Spinal cord (tissue), 10 donors: ENCODE results near the gene ATP5F1A. TPM values are rescaled to one million over a fixed set of nuclear protein-coding genes. Genes with fewer than 3 reads are reported as not detected.

Source experiments
- DNase-seq, 6 donors: peaks; one replicate each; pipeline versions ENCODE4 v3.0.0 to v3.0.0-alpha.2; 2013 to 2015; ENCODE audit warnings: low spot score in 6 of 6, low read depth in 4 of 6
- H3K27ac ChIP-seq: one replicate; pipeline ENCODE4 v1.5.1; 2013; ENCODE audit warnings: low read depth, low read length, control low read depth
- H3K27me3 ChIP-seq: one replicate; pipeline ENCODE4 v1.6.1; 2013; ENCODE audit warnings: low read length; ENCODE audit not compliant: control insufficient read depth, insufficient read depth
- H3K36me3 ChIP-seq: one replicate; pipeline ENCODE4 v1.6.1; 2013; ENCODE audit warnings: low read length; ENCODE audit not compliant: control insufficient read depth, insufficient read depth
- H3K4me1 ChIP-seq: one replicate; pipeline ENCODE4 v1.6.1; 2013; ENCODE audit warnings: low read length; ENCODE audit not compliant: control insufficient read depth, insufficient read depth
- H3K4me3 ChIP-seq: one replicate; pipeline ENCODE4 v1.5.1; 2013; ENCODE audit warnings: low read depth, low read length, control low read depth
- H3K9me3 ChIP-seq: one replicate; pipeline ENCODE4 v1.6.1; 2013; ENCODE audit warnings: low read length; ENCODE audit not compliant: control insufficient read depth, insufficient read depth
- WGBS: methylation state at CpG from one replicate; pipeline ENCODE4 v1.1.5; 2013; ENCODE audit warnings: missing lambda C conversion rate; ENCODE audit not compliant: insufficient coverage; 5-methylcytosine and 5-hydroxymethylcytosine counted together
- polyA plus RNA-seq, 2 donors: library from polyadenylated mRNA; unstranded; fragments of 120-200 nt; gene quantifications; one replicate each; pipeline ENCODE4 v1.2.1, GENCODE V29; 2013; ENCODE audit not compliant: insufficient read length in 2 of 2
- total RNA-seq, 2 donors: library from RNA; depleted of rRNA in 1 of 2; stranded (reverse); fragments of 120-200 nt in 1 of 2; fragments of >200 nt in 1 of 2; gene quantifications; one replicate each; pipeline versions ENCODE4 v1.2.3 to v1.2.4, GENCODE V29; 2013 to 2014
- donor health status: healthy.

The ATP5F1A gene
- total and polyA plus RNA-seq, 4 donors, result 627 to 760 (median 644) TPM

GRCh38 chr18:46080156-46080555 lies 17.9 kb downstream of the ATP5F1A start:
- no CpG with 5 or more reads among the region's 1 CpG for WGBS
- Histone ChIP-seq H3K9me3 (no peaks in the 10 kb centered on the region), H3K27ac (no peak overlapping the region), H3K4me1 (no peaks in the 10 kb centered on the region), H3K4me3 (no peak overlapping the region), H3K27me3 (no peaks in the 10 kb centered on the region), H3K36me3 (peaks cover 50% of the 10 kb centered on the region)
- DNase-seq, result no peak

DNA sequence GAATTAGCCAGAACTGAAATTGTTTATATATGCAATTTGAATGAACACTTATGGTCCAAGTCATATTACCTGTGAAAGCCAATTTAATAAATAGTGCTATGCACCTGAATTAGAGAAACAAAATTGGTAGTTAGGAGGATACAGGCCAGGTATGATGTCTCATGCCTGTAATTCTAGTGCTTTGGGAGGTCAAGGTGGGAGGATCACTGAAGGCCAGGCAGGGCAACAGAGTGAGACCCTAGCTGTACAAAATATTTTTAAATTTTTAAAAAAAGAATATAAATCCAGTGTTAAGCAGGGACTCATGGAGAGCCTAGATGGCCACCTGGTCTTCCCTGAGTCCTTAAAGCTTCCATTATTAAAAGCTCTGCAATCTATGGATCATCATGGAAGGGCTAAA lies 18.8 kb downstream of the ATP5F1A start:
- Histone ChIP-seq H3K4me3 (no peak overlapping the region), H3K27me3 (no peaks in the 10 kb centered on the region), H3K36me3 (peaks cover 45% of the 10 kb centered on the region), H3K4me1 (no peaks in the 10 kb centered on the region), H3K9me3 (no peaks in the 10 kb centered on the region), H3K27ac (no peak overlapping the region)
- DNase-seq, result no peak

DNA sequence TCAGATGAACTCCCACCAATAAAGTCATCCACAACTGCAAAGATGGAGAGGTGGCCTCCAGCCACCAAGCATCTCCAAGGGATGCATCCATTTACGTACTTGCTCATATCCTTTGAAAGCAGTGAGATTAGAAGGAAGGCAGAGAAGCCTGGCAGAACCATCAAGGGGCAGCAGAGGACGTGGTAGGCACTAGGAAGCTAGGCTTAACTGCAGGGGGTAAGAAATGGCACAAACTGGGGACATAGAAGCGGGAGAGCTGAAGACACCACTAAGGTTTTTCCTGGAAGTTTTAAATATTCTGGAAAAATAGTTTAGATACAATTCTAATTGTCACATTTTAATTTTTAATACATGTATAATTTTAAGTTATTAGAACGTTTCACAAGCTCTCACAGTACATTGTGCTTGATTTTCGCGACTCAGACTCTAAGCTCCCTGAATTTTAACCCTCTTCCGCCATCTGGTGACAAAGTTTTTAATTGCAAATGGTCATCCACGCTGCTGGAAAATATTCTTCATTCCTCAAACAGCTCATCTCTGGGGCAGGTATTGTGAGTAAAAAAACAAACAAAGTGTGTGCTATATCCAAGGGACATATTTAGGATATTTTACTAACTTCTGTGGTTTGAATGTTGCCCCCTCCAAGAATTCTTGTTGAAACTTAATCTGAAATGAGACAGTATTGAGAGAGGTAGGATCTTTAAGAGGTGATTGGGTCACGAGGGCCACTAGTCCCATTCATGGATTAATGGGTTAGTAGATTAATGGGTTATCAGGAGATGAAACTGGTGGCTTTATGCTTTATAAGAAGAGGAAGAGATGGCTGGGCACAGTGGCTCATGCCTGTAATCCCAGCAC lies 24.4 kb downstream of the ATP5F1A start:
- Histone ChIP-seq H3K27ac (no peak overlapping the region), H3K9me3 (no peaks in the 10 kb centered on the region), H3K4me1 (peaks cover 21% of the 10 kb centered on the region), H3K4me3 (no peak overlapping the region), H3K27me3 (peaks cover 6% of the 10 kb centered on the region), H3K36me3 (peaks cover 9% of the 10 kb centered on the region)
- 42% methylated on average over 2 of the region's 9 CpGs for WGBS
- peak; percentile 47 to 93 (median 65) for DNase-seq

DNA sequence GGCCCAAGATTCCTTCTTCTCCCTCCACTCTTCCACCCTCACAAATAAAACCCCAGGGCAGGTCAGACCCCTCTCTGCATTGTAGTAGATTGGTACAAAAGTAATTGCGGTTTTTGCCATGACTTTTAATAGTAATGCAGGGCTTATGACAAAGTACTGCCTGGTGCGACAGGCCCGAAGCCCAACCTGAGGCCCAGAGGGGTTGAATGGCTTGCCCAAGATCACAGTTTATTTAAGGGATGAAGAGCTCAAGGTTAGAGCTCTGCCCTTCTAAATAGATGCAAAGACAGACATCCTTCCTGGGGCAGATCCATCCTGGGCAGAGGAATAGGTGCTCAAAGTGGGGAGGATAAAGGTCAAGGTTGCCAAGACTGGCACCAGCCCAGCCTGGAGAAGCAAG lies 25.1 kb downstream of the ATP5F1A start:
- Histone ChIP-seq H3K27ac (no peak overlapping the region), H3K9me3 (no peaks in the 10 kb centered on the region), H3K27me3 (peaks cover 6% of the 10 kb centered on the region), H3K4me1 (peaks cover 21% of the 10 kb centered on the region), H3K36me3 (peaks cover 6% of the 10 kb centered on the region), H3K4me3 (no peak overlapping the region)
- WGBS, result 100% methylated on average over 3 of the region's 3 CpGs
- DNase-seq, result no peak

DNA sequence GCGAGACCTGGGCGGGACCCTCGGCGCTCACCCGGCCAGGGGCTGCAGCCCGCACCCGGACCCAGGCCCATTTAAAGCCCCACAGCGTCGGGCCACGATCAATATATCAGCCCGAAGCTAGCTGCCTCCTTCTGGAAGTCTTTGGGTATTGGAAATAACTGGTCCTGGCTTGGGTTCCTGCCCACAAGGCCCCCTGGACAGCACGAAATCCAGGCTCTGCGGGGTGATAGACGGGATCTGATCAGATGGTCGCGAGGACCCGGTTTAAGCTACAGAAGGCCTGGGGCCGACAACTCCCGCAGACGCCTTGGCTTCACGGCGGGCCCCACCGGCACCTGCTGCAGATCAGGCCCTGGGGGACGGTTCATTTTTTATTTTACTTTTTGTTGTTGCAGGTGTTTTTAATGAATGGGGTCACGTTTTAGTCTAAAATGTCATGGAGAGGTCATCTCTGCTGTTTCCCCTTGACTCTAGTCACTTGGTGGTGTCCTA lies 25.7 kb downstream of the ATP5F1A start:
- WGBS, result 6% methylated on average over 23 of the region's 25 CpGs
- Histone ChIP-seq H3K9me3 (peaks cover 2% of the 10 kb centered on the region), H3K4me3 (peak overlapping the region; percentile 51), H3K27me3 (peaks cover 6% of the 10 kb centered on the region), H3K4me1 (peaks cover 21% of the 10 kb centered on the region), H3K27ac (no peak overlapping the region), H3K36me3 (peaks cover 2% of the 10 kb centered on the region)
- no peak for DNase-seq

- under 1% methylated on average over 75 of the region's 75 CpGs for WGBS
- Histone ChIP-seq H3K27ac (no peak within 1 kb of the TSS), H3K27me3 (peaks cover 6% of the 10 kb centered on the region), H3K4me3 (peak within 1 kb of the TSS; percentile 51), H3K4me1 (peaks cover 21% of the 10 kb centered on the region), H3K9me3 (peaks cover 2% of the 10 kb centered on the region), H3K36me3 (no peaks in the 10 kb centered on the region)
- peak in 2 of 6 donors; percentile 78 to 83 for DNase-seq
These were observed 26.3 kb downstream of the ATP5F1A start, which contains the start of gene PSTPIP2 for GRCh38 chr18:46071653-46072375. Gene PSTPIP2 (minus strand): TSS chr18:46072260. CDS start chr18:46072188, 72 bp downstream.

GRCh38 chr18:46070815-46071652 lies 27.1 kb downstream of the ATP5F1A start:
- WGBS, result 40% methylated on average over 11 of the region's 13 CpGs
- peaks cover 21% of the 10 kb centered on the region for H3K4me1 ChIP-seq
- H3K4me3 ChIP-seq, result peak overlapping the region; percentile 51
- no peak for DNase-seq
- H3K27me3 ChIP-seq, result peaks cover 6% of the 10 kb centered on the region
- peaks cover 2% of the 10 kb centered on the region for H3K9me3 ChIP-seq
- no peak overlapping the region for H3K27ac ChIP-seq
- H3K36me3 ChIP-seq, result no peaks in the 10 kb centered on the region

- DNase-seq, result no peak
- H3K4me3 ChIP-seq, result no peak overlapping the region
- H3K4me1 ChIP-seq, result peaks cover 21% of the 10 kb centered on the region
- H3K36me3 ChIP-seq, result no peaks in the 10 kb centered on the region
- 83% methylated on average over 2 of the region's 6 CpGs for WGBS
- H3K27me3 ChIP-seq, result peaks cover 6% of the 10 kb centered on the region
- H3K27ac ChIP-seq, result no peak overlapping the region
- H3K9me3 ChIP-seq, result peaks cover 2% of the 10 kb centered on the region
These were observed 27.9 kb downstream of the ATP5F1A start for GRCh38 chr18:46070232-46070631.

- Histone ChIP-seq H3K27me3 (peaks cover 6% of the 10 kb centered on the region), H3K4me1 (peaks cover 21% of the 10 kb centered on the region), H3K9me3 (peaks cover 2% of the 10 kb centered on the region), H3K4me3 (no peak overlapping the region), H3K27ac (no peak overlapping the region), H3K36me3 (no peaks in the 10 kb centered on the region)
- no peak for DNase-seq
- WGBS, result 80% methylated on average over 2 of the region's 4 CpGs
These were observed 28.6 kb downstream of the ATP5F1A start for GRCh38 chr18:46069524-46069923.
